GM12891 (cell line): Measurements from ENCODE around the gene GHRHR.

Experiments
- POLR2A ChIP-seq: IDR thresholded peaks from 2 replicates; pipeline ENCODE4 v1.6.1; 2011; ENCODE audit warnings: low read depth, low read length, control low read depth
- POU2F2 ChIP-seq: IDR thresholded peaks from 2 replicates; pipeline ENCODE4 v1.6.1; 2011; ENCODE audit warnings: low read depth, mild to moderate bottlenecking, control low read depth, low read length, moderate library complexity

GRCh38 chr7:30935569-30935877 is 28.2 kb upstream of the GHRHR start:
- no peak for TF ChIP-seq POU2F2
- no peak for TF ChIP-seq POLR2A
